ENCODE data around the gene MAPKAPK2.

DNA sequence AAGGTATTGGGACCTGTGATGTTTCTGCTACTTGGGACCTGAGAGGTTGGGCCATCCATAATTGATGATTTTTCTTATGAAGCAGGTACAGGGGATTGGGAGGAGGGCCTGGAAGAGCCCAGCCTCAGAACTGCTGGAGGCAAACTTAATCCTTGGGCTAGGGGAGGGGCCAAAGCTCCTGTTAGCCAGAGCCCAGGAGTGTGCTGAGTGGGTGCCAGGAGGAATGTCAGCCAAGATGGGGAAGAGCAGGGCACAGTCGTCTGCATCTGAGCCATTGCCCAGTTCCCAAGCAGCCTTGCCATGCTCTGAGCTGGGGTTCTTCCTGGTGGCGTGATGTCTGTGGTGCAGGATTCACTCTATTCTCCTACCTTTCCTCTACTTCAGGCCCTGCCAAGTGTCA lies 5.8 kb downstream of the MAPKAPK2 start:
- TF ChIP-seq EZH2 (IDR thresholded peaks at IDR 0.05; ENCODE audit: insufficient read depth, poor library complexity, severe bottlenecking), result no peak
- TF ChIP-seq EZH2phosphoT487 (IDR thresholded peaks at IDR 0.05; ENCODE audit: insufficient read depth, low read depth), result no peak

Measured in GM23248 (cell line).